Body of pancreas (tissue), 4 donors: ENCODE data around the gene SNTG2.

Source experiments
- POLR2A ChIP-seq, 3 donors: fragments of 450-650 bp; IDR thresholded peaks; one replicate each; pipeline ENCODE4 v1.6.1; 2016; ENCODE audit warnings: antibody characterized with exemption in 3 of 3, mild to moderate bottlenecking in 2 of 3
- TF ChIP-seq, protein P1 (sequence below), 7 experiments: fragments of 450-650 bp in 4 of 7; fragments of 200-600 bp in 3 of 7; sonication (generic) in 3 of 7; IDR thresholded peaks; one replicate each; pipeline ENCODE4 v1.5.1; 2016 to 2019; ENCODE audit warnings: antibody characterized with exemption in 7 of 7

DNA sequence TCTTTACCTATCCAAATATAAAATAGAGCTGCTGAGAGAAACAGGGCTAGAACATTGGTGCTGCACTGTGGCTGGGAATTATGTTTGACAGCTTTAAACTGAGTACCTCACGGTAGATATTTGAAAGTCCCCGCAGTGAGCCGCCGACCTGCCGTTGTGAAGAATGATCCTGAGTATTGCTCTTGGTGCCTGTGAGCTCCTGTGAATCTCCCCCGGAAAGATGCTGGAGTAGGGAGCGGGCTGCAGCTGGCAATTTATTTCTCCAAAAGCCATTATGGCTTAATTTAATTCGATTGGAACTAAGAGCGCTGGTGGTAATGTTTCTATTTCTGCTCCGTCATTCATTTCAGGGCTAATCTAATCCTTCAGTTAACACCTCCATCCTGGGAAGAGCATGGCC is 333.2 kb downstream of the SNTG2 start:
- TF ChIP-seq, protein P1, sequence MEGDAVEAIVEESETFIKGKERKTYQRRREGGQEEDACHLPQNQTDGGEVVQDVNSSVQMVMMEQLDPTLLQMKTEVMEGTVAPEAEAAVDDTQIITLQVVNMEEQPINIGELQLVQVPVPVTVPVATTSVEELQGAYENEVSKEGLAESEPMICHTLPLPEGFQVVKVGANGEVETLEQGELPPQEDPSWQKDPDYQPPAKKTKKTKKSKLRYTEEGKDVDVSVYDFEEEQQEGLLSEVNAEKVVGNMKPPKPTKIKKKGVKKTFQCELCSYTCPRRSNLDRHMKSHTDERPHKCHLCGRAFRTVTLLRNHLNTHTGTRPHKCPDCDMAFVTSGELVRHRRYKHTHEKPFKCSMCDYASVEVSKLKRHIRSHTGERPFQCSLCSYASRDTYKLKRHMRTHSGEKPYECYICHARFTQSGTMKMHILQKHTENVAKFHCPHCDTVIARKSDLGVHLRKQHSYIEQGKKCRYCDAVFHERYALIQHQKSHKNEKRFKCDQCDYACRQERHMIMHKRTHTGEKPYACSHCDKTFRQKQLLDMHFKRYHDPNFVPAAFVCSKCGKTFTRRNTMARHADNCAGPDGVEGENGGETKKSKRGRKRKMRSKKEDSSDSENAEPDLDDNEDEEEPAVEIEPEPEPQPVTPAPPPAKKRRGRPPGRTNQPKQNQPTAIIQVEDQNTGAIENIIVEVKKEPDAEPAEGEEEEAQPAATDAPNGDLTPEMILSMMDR (IDR thresholded peaks at IDR 0.05), result no peak
- no peak for TF ChIP-seq POLR2A (IDR thresholded peaks at IDR 0.05)
